GM19452 (cell line): ENCODE measurements around the gene CHD5.
"Not testable (repeated sequence)": the region's sequence is repeated elsewhere in the genome, so short reads cannot be mapped to it uniquely, and the experiment has no call there.

ENCODE experiments used
- ATAC-seq: cut with Tn5 transposase; IDR thresholded peaks from one replicate; pipeline ENCODE4 v1.9.1; 2021; ENCODE audit not compliant: unreplicated experiment

CHD5 gene

GRCh38 chr1:6068932-6069331, 111.2 kb downstream of the CHD5 start:
- ATAC-seq = no peak

- no peak for ATAC-seq
These were observed 112.0 kb downstream of the CHD5 start for GRCh38 chr1:6068073-6068472.

- no peak for ATAC-seq
These were observed 113.4 kb downstream of the CHD5 start for GRCh38 chr1:6066680-6067079.

GRCh38 chr1:6065093-6065858, 114.8 kb downstream of the CHD5 start:
- ATAC-seq = no peak

- ATAC-seq = not testable (repeated sequence)
These were observed 116.5 kb downstream of the CHD5 start for GRCh38 chr1:6063532-6064053.

GRCh38 chr1:6062670-6063069, 117.5 kb downstream of the CHD5 start:
- ATAC-seq = no peak

- ATAC-seq = no peak
These were observed 120.3 kb downstream of the CHD5 start for GRCh38 chr1:6059866-6060265.

GRCh38 chr1:6057170-6057845, 122.8 kb downstream of the CHD5 start:
- ATAC-seq = no peak

- ATAC-seq = no peak
These were observed 123.6 kb downstream of the CHD5 start for GRCh38 chr1:6056572-6056948.

GRCh38 chr1:6054596-6054995, 125.5 kb downstream of the CHD5 start:
- no peak for ATAC-seq

- ATAC-seq = no peak
These were observed 126.9 kb downstream of the CHD5 start for GRCh38 chr1:6053206-6053546.

GRCh38 chr1:6052543-6053205, 127.4 kb downstream of the CHD5 start:
- no peak for ATAC-seq
